ENCODE data around the gene HLA-DQA1. TPM values are rescaled to one million over a fixed set of nuclear protein-coding genes. Genes with fewer than 3 reads are reported as not detected.
"Not testable (repeated sequence)": the region's sequence is repeated elsewhere in the genome, so short reads cannot be mapped to it uniquely, and the experiment has no call there.

The HLA-DQA1 gene
- total RNA-seq (1 to 10 TPM; 5.8 to 6.7 TPM), polyA plus RNA-seq (1 to 10 TPM in 1 of 2 donors, not detected in 1; 4.7 TPM)

- ChIA-PET CTCF (ENCODE audit: partially characterized antibody) (no interaction called here), POLR2A (ENCODE audit: partially characterized antibody) (no interaction called here)
- Mint-ChIP-seq H3K27me3 (peaks cover 0 to 8% of the 10 kb centered on the region in 2 donors), H3K4me3 (peak within 1 kb of the TSS in 4 of 8 donors; percentile 12 to 49 (median 36)), H3K4me1 (peaks cover 11 to 23% (median 21%) of the 10 kb centered on the region in 4 donors), H3K9me3 (no peaks in the 10 kb centered on the region), H3K36me3 (no peaks in the 10 kb centered on the region), H3K27ac (no peak within 1 kb of the TSS)
- Histone ChIP-seq H3K4me1 (ENCODE audit: insufficient read depth, low read length) (peaks cover 8% of the 10 kb centered on the region), H3K27me3 (ENCODE audit: insufficient read depth, low read length) (no peaks in the 10 kb centered on the region), H3K4me3 (ENCODE audit: low read length in 2 of 2) (no peak within 1 kb of the TSS), H3K27ac (ENCODE audit: low read depth, low read length) (no peak within 1 kb of the TSS), H3K36me3 (ENCODE audit: insufficient read depth, low read length) (no peaks in the 10 kb centered on the region), H3K9me3 (ENCODE audit: control insufficient read depth in 1 of 2, low read length in 2 of 2) (no peaks in the 10 kb centered on the region)
- intact Hi-C loops (cut with micrococcal nuclease): no loop called here
- DNase-seq: no peak
Observed at GRCh38 chr6:32637219-32637880, at the start of gene HLA-DQA1. Gene HLA-DQA1 (plus strand): TSS chr6:32637406. CDS start chr6:32637459, 53 bp downstream.

GRCh38 chr6:32588156-32588555 is 49.0 kb upstream of the HLA-DQA1 start:
- no peaks in the 10 kb centered on the region for H3K4me1 ChIP-seq (ENCODE audit: insufficient read depth, low read length)
- H3K4me3 Mint-ChIP-seq: peak overlapping the region in 5 of 8 donors; percentile 12 to 89 (median 65)
- H3K9me3 Mint-ChIP-seq: peaks cover 0 to 1% (median 0%) of the 10 kb centered on the region in 8 donors
- no peak overlapping the region for H3K4me3 ChIP-seq (ENCODE audit: low read length in 2 of 2)
- ChIA-PET CTCF (ENCODE audit: partially characterized antibody) (interaction anchor here (0.7 kb wide), 1 partner anchor 97 kb away, joined by 3 read pairs; no protein-coding TSS in a partner anchor), POLR2A (ENCODE audit: partially characterized antibody) (interaction anchor here (1.3 kb wide), 1 partner anchor 35 kb away, joined by 3 read pairs; no protein-coding TSS in a partner anchor)
- no peaks in the 10 kb centered on the region for H3K9me3 ChIP-seq (ENCODE audit: control insufficient read depth in 1 of 2, low read length in 2 of 2)
- DNase-seq: no peak
- no peak overlapping the region for H3K27ac ChIP-seq (ENCODE audit: low read depth, low read length)
- peak overlapping the region in 3 of 7 donors; percentile 4 to 58 (median 41) for H3K27ac Mint-ChIP-seq
- H3K36me3 Mint-ChIP-seq: no peaks in the 10 kb centered on the region
- H3K27me3 ChIP-seq (ENCODE audit: insufficient read depth, low read length): no peaks in the 10 kb centered on the region
- intact Hi-C loops (cut with micrococcal nuclease): loop anchor here (2.0 kb wide), 2 partner anchors 35 to 59 kb away; no protein-coding TSS in a partner anchor
- H3K27me3 Mint-ChIP-seq: peaks cover 5 to 6% of the 10 kb centered on the region in 2 donors
- no peaks in the 10 kb centered on the region for H3K36me3 ChIP-seq (ENCODE audit: insufficient read depth, low read length)
- peaks cover 0 to 39% (median 20%) of the 10 kb centered on the region in 4 donors for H3K4me1 Mint-ChIP-seq

GRCh38 chr6:32589596-32590449 is 47.4 kb upstream of the HLA-DQA1 start, which contains the start of gene HLA-DRB1:
Gene HLA-DRB1 (minus strand): TSS chr6:32589848. CDS start chr6:32589742, 106 bp downstream.
- intact Hi-C loops (cut with micrococcal nuclease): loop anchor here (2.0 kb wide), 2 partner anchors 33 to 61 kb away; no protein-coding TSS in a partner anchor

GRCh38 chr6:32590713-32591112 is 46.5 kb upstream of the HLA-DQA1 start:
- H3K4me3 Mint-ChIP-seq; H3K27me3 Mint-ChIP-seq; H3K36me3 ChIP-seq (ENCODE audit: insufficient read depth, low read length); POLR2A ChIA-PET (ENCODE audit: partially characterized antibody); DNase-seq; H3K27ac Mint-ChIP-seq; H3K27ac ChIP-seq (ENCODE audit: low read depth, low read length); H3K4me3 ChIP-seq (ENCODE audit: low read length in 2 of 2); H3K9me3 Mint-ChIP-seq; H3K27me3 ChIP-seq (ENCODE audit: insufficient read depth, low read length); H3K4me1 ChIP-seq (ENCODE audit: insufficient read depth, low read length); H3K36me3 Mint-ChIP-seq; CTCF ChIA-PET (ENCODE audit: partially characterized antibody); intact Hi-C loops (cut with micrococcal nuclease); H3K9me3 ChIP-seq (ENCODE audit: control insufficient read depth in 1 of 2, low read length in 2 of 2): not testable (repeated sequence)
- H3K4me1 Mint-ChIP-seq: peaks cover 0 to 26% (median 16%) of the 10 kb centered on the region in 4 donors

More at GRCh38 chr6:32589596-32590449, 47.4 kb upstream of the HLA-DQA1 start, which contains the start of gene HLA-DRB1:
- peak in 3 of 5 donors; percentile 30 to 55 (median 47) for DNase-seq
- Mint-ChIP-seq H3K27ac (peak within 1 kb of the TSS in 5 of 7 donors; percentile 7 to 95 (median 48)), H3K27me3 (peaks cover 3 to 6% of the 10 kb centered on the region in 2 donors), H3K4me1 (peaks cover 0 to 31% (median 16%) of the 10 kb centered on the region in 4 donors), H3K9me3 (peaks cover 0 to 1% (median 0%) of the 10 kb centered on the region in 8 donors), H3K36me3 (no peaks in the 10 kb centered on the region), H3K4me3 (peak within 1 kb of the TSS in 7 of 8 donors; percentile 46 to 89 (median 72))
- H3K27me3 ChIP-seq (ENCODE audit: insufficient read depth, low read length): no peaks in the 10 kb centered on the region
- H3K36me3 ChIP-seq (ENCODE audit: insufficient read depth, low read length): no peaks in the 10 kb centered on the region
- H3K4me3 ChIP-seq (ENCODE audit: low read length in 2 of 2): peak within 1 kb of the TSS in 1 of 2 donors; percentile 26
- POLR2A ChIA-PET (ENCODE audit: partially characterized antibody): interaction anchor here (1.3 kb wide), 1 partner anchor 76 kb away, joined by 4 read pairs; no protein-coding TSS in a partner anchor
- H3K4me1 ChIP-seq (ENCODE audit: insufficient read depth, low read length): no peaks in the 10 kb centered on the region
- H3K27ac ChIP-seq (ENCODE audit: low read depth, low read length): peak within 1 kb of the TSS; percentile 43
- CTCF ChIA-PET (ENCODE audit: partially characterized antibody): no interaction called here
- H3K9me3 ChIP-seq (ENCODE audit: control insufficient read depth in 1 of 2, low read length in 2 of 2): no peaks in the 10 kb centered on the region

GRCh38 chr6:32597024-32597423 is 40.2 kb upstream of the HLA-DQA1 start:
- ChIA-PET CTCF (ENCODE audit: partially characterized antibody) (no interaction called here), POLR2A (ENCODE audit: partially characterized antibody) (no interaction called here)
- Mint-ChIP-seq H3K36me3 (no peaks in the 10 kb centered on the region), H3K4me1 (peaks cover 0 to 2% (median 0%) of the 10 kb centered on the region in 4 donors), H3K27me3 (no peaks in the 10 kb centered on the region), H3K4me3 (no peak overlapping the region), H3K9me3 (peaks cover 0 to 2% (median 0%) of the 10 kb centered on the region in 8 donors), H3K27ac (no peak overlapping the region)
- H3K36me3 ChIP-seq (ENCODE audit: insufficient read depth, low read length): no peaks in the 10 kb centered on the region
- DNase-seq: no peak
- intact Hi-C loops (cut with micrococcal nuclease): no loop called here
- H3K9me3 ChIP-seq (ENCODE audit: control insufficient read depth in 1 of 2, low read length in 2 of 2): no peaks in the 10 kb centered on the region
- H3K4me1 ChIP-seq (ENCODE audit: insufficient read depth, low read length): no peaks in the 10 kb centered on the region
- H3K4me3 ChIP-seq (ENCODE audit: low read length in 2 of 2): no peak overlapping the region
- no peak overlapping the region for H3K27ac ChIP-seq (ENCODE audit: low read depth, low read length)
- no peaks in the 10 kb centered on the region for H3K27me3 ChIP-seq (ENCODE audit: insufficient read depth, low read length)

GRCh38 chr6:32602383-32602782 is 34.8 kb upstream of the HLA-DQA1 start:
- intact Hi-C loops (cut with micrococcal nuclease): no loop called here
- CTCF ChIA-PET (ENCODE audit: partially characterized antibody): no interaction called here
- Mint-ChIP-seq H3K4me1 (peaks cover 8 to 24% (median 17%) of the 10 kb centered on the region in 4 donors), H3K36me3 (no peaks in the 10 kb centered on the region), H3K27me3 (peaks cover 0 to 3% of the 10 kb centered on the region in 2 donors), H3K9me3 (peaks cover 0 to 6% (median 1%) of the 10 kb centered on the region in 8 donors), H3K27ac (peak overlapping the region in 2 of 7 donors; percentile 69 to 72), H3K4me3 (peak overlapping the region in 1 of 8 donors; percentile 17)
- no peaks in the 10 kb centered on the region for H3K36me3 ChIP-seq (ENCODE audit: insufficient read depth, low read length)
- DNase-seq: no peak
- H3K4me1 ChIP-seq (ENCODE audit: insufficient read depth, low read length): peaks cover 9% of the 10 kb centered on the region
- H3K9me3 ChIP-seq (ENCODE audit: control insufficient read depth in 1 of 2, low read length in 2 of 2): no peaks in the 10 kb centered on the region
- no peak overlapping the region for H3K27ac ChIP-seq (ENCODE audit: low read depth, low read length)
- POLR2A ChIA-PET (ENCODE audit: partially characterized antibody): no interaction called here
- H3K27me3 ChIP-seq (ENCODE audit: insufficient read depth, low read length): no peaks in the 10 kb centered on the region
- H3K4me3 ChIP-seq (ENCODE audit: low read length in 2 of 2): no peak overlapping the region

Data from CD4-positive, alpha-beta memory T cell (primary cell).